HEK293 (cell line): Measurements from ENCODE around the gene CTXN3.

Experiments used
- ATF2 ChIP-seq: fragments of 450-650 bp; formaldehyde crosslinking; IDR thresholded peaks from 2 replicates; pipeline ENCODE4 v1.5.1; 2016; ENCODE audit warnings: missing biosample characterization, missing genetic modification characterization, low read depth
- MEIS1 ChIP-seq: sonication (generic); formaldehyde crosslinking; IDR thresholded peaks from 2 replicates; pipeline ENCODE4 v1.8.1; 2022; ENCODE audit warnings: missing genetic modification reagents, mild to moderate bottlenecking, borderline replicate concordance
- MYNN ChIP-seq: fragments of 450-650 bp; formaldehyde crosslinking; IDR thresholded peaks from 2 replicates; pipeline ENCODE4 v1.5.1; 2016; ENCODE audit warnings: missing biosample characterization, missing genetic modification characterization, borderline replicate concordance
- ZNF175 ChIP-seq: fragments of 450-650 bp; formaldehyde crosslinking; IDR thresholded peaks from 2 replicates; pipeline ENCODE4 v1.5.1; 2016; ENCODE audit warnings: missing biosample characterization, missing genetic modification characterization
- ZNF184 ChIP-seq: fragments of 450-650 bp; IDR thresholded peaks from 2 replicates; pipeline ENCODE4 v1.5.1; 2018; ENCODE audit warnings: missing biosample characterization, mild to moderate bottlenecking, missing genetic modification characterization
- ZNF335 ChIP-seq: fragments of 450-650 bp; formaldehyde crosslinking; conservative IDR thresholded peaks from 2 replicates; pipeline ENCODE4 v1.5.1; 2016; ENCODE audit warnings: missing biosample characterization, missing genetic modification characterization
- ZNF600 ChIP-seq: fragments of 450-650 bp; formaldehyde crosslinking; IDR thresholded peaks from 2 replicates; pipeline ENCODE4 v1.5.1; 2016; ENCODE audit warnings: missing biosample characterization, missing genetic modification characterization
- ZNF623 ChIP-seq: fragments of 450-650 bp; formaldehyde crosslinking; IDR thresholded peaks from 2 replicates; pipeline ENCODE4 v1.5.1; 2016; ENCODE audit warnings: missing biosample characterization, missing genetic modification characterization
- ZNF670 ChIP-seq: fragments of 450-650 bp; formaldehyde crosslinking; IDR thresholded peaks from 2 replicates; pipeline ENCODE4 v1.5.1; 2016; ENCODE audit warnings: missing biosample characterization, missing genetic modification characterization, low read depth
- TF ChIP-seq, protein P1 (sequence below): fragments of 450-650 bp; formaldehyde crosslinking; IDR thresholded peaks from 2 replicates; pipeline ENCODE4 v1.5.1; 2016; ENCODE audit warnings: missing biosample characterization, missing genetic modification characterization
- TF ChIP-seq, protein P2 (sequence below): sonication (generic); formaldehyde crosslinking; IDR thresholded peaks from 2 replicates; pipeline ENCODE4 v1.8.1; 2022; ENCODE audit warnings: mild to moderate bottlenecking, moderate library complexity, missing genetic modification reagents
- TF ChIP-seq, protein P3 (sequence below): fragments of 450-650 bp; formaldehyde crosslinking; IDR thresholded peaks from 2 replicates; pipeline ENCODE4 v1.5.1; 2016; ENCODE audit warnings: missing biosample characterization, missing genetic modification characterization

GRCh38 chr5:127649018-127649439 is at the start of gene CTXN3:
- TF ChIP-seq, protein P1, sequence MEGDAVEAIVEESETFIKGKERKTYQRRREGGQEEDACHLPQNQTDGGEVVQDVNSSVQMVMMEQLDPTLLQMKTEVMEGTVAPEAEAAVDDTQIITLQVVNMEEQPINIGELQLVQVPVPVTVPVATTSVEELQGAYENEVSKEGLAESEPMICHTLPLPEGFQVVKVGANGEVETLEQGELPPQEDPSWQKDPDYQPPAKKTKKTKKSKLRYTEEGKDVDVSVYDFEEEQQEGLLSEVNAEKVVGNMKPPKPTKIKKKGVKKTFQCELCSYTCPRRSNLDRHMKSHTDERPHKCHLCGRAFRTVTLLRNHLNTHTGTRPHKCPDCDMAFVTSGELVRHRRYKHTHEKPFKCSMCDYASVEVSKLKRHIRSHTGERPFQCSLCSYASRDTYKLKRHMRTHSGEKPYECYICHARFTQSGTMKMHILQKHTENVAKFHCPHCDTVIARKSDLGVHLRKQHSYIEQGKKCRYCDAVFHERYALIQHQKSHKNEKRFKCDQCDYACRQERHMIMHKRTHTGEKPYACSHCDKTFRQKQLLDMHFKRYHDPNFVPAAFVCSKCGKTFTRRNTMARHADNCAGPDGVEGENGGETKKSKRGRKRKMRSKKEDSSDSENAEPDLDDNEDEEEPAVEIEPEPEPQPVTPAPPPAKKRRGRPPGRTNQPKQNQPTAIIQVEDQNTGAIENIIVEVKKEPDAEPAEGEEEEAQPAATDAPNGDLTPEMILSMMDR (tag by site-specific recombination) = no peak
- TF ChIP-seq ZNF184 (tag by site-specific recombination) = no peak
- TF ChIP-seq ZNF670 (tag by site-specific recombination) = no peak
- no peak for TF ChIP-seq ZNF623 (tag by site-specific recombination)
- TF ChIP-seq ATF2 = no peak
- TF ChIP-seq, protein P2, sequence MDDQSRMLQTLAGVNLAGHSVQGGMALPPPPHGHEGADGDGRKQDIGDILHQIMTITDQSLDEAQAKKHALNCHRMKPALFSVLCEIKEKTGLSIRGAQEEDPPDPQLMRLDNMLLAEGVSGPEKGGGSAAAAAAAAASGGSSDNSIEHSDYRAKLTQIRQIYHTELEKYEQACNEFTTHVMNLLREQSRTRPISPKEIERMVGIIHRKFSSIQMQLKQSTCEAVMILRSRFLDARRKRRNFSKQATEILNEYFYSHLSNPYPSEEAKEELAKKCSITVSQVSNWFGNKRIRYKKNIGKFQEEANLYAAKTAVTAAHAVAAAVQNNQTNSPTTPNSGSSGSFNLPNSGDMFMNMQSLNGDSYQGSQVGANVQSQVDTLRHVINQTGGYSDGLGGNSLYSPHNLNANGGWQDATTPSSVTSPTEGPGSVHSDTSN = no peak
- TF ChIP-seq MEIS1 (CRISPR knock-in tag) = no peak
- no peak for TF ChIP-seq ZNF175 (tag by site-specific recombination)
- TF ChIP-seq ZNF600 = no peak
- TF ChIP-seq, protein P3, sequence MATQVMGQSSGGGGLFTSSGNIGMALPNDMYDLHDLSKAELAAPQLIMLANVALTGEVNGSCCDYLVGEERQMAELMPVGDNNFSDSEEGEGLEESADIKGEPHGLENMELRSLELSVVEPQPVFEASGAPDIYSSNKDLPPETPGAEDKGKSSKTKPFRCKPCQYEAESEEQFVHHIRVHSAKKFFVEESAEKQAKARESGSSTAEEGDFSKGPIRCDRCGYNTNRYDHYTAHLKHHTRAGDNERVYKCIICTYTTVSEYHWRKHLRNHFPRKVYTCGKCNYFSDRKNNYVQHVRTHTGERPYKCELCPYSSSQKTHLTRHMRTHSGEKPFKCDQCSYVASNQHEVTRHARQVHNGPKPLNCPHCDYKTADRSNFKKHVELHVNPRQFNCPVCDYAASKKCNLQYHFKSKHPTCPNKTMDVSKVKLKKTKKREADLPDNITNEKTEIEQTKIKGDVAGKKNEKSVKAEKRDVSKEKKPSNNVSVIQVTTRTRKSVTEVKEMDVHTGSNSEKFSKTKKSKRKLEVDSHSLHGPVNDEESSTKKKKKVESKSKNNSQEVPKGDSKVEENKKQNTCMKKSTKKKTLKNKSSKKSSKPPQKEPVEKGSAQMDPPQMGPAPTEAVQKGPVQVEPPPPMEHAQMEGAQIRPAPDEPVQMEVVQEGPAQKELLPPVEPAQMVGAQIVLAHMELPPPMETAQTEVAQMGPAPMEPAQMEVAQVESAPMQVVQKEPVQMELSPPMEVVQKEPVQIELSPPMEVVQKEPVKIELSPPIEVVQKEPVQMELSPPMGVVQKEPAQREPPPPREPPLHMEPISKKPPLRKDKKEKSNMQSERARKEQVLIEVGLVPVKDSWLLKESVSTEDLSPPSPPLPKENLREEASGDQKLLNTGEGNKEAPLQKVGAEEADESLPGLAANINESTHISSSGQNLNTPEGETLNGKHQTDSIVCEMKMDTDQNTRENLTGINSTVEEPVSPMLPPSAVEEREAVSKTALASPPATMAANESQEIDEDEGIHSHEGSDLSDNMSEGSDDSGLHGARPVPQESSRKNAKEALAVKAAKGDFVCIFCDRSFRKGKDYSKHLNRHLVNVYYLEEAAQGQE = no peak
- TF ChIP-seq MYNN = no peak
- no peak for TF ChIP-seq ZNF335 (tag by site-specific recombination)
